GM12801 (cell line): ENCODE results near the gene UGGT1.

Experiments
- TF ChIP-seq, protein P1 (sequence below): IDR thresholded peaks from one replicate; pipeline ENCODE4 v1.5.1; 2011; ENCODE audit warnings: control low read depth; ENCODE audit not compliant: insufficient read length; ENCODE audit errors: extremely low read depth

The UGGT1 gene, protein sequence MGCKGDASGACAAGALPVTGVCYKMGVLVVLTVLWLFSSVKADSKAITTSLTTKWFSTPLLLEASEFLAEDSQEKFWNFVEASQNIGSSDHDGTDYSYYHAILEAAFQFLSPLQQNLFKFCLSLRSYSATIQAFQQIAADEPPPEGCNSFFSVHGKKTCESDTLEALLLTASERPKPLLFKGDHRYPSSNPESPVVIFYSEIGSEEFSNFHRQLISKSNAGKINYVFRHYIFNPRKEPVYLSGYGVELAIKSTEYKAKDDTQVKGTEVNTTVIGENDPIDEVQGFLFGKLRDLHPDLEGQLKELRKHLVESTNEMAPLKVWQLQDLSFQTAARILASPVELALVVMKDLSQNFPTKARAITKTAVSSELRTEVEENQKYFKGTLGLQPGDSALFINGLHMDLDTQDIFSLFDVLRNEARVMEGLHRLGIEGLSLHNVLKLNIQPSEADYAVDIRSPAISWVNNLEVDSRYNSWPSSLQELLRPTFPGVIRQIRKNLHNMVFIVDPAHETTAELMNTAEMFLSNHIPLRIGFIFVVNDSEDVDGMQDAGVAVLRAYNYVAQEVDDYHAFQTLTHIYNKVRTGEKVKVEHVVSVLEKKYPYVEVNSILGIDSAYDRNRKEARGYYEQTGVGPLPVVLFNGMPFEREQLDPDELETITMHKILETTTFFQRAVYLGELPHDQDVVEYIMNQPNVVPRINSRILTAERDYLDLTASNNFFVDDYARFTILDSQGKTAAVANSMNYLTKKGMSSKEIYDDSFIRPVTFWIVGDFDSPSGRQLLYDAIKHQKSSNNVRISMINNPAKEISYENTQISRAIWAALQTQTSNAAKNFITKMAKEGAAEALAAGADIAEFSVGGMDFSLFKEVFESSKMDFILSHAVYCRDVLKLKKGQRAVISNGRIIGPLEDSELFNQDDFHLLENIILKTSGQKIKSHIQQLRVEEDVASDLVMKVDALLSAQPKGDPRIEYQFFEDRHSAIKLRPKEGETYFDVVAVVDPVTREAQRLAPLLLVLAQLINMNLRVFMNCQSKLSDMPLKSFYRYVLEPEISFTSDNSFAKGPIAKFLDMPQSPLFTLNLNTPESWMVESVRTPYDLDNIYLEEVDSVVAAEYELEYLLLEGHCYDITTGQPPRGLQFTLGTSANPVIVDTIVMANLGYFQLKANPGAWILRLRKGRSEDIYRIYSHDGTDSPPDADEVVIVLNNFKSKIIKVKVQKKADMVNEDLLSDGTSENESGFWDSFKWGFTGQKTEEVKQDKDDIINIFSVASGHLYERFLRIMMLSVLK (N-terminal part only)

DNA sequence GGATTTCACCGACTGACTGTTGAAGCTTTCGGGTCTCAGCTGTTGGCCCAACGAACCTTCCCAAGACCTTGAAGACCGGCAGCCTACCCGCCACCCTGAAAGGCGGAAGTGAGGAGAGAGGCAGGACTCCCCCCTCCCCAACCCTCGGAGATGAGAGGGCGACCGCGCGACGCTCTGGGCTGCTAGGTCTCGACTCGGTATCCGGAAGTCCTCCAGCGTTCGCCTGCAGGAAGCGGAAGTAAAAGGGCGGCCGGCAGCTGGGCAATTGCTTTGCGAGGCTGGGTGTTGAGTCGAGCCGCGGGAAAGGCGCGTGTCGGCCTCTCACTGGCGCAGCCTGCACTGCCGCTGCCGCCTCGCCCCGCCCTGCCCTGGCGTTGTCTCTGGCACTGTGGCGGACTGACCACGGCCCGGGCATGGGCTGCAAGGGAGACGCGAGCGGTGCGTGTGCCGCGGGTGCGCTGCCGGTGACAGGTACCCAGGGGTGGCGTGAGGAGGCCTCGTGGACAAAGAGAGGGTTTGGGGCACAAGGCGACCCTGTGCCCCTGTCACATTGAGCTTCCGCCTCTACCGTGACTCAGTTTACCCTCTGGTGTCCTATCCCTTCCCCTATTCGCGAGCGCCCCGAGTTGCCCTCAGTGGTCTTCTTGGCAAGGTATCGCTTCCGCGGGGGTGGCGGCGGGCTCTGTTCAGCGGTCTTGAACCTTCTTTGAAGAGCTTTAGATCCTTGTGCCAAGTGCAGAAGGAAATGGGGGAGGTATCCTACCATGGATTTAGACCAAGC lies at the start of gene UGGT1:
Gene UGGT1, plus strand, starts transcription at position 256 of the 781 bp plus-strand sequence. Its CDS starts 158 bp downstream, at position 414.
- TF ChIP-seq, protein P1, sequence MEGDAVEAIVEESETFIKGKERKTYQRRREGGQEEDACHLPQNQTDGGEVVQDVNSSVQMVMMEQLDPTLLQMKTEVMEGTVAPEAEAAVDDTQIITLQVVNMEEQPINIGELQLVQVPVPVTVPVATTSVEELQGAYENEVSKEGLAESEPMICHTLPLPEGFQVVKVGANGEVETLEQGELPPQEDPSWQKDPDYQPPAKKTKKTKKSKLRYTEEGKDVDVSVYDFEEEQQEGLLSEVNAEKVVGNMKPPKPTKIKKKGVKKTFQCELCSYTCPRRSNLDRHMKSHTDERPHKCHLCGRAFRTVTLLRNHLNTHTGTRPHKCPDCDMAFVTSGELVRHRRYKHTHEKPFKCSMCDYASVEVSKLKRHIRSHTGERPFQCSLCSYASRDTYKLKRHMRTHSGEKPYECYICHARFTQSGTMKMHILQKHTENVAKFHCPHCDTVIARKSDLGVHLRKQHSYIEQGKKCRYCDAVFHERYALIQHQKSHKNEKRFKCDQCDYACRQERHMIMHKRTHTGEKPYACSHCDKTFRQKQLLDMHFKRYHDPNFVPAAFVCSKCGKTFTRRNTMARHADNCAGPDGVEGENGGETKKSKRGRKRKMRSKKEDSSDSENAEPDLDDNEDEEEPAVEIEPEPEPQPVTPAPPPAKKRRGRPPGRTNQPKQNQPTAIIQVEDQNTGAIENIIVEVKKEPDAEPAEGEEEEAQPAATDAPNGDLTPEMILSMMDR: no peak

DNA sequence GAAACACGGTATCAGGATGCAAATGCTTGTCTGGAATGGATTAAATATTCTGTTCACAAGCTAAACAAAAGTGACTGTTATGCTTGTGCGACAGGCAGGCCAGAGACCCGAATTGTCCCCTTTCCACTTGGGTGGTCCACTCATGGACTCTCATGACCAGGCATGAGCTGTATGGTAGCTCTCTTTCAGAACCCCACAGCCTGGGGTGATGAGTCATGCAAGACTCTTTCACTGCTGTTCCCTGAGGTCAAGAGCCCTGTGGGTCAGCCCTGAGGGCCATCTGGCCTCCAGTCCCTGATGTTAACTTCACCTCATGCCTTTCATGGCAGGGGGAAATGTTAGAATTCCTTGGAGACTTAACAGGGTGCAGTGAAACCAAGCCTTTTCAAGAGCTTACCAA lies 49.4 kb upstream of the UGGT1 start:
- TF ChIP-seq, protein P1: no peak

DNA sequence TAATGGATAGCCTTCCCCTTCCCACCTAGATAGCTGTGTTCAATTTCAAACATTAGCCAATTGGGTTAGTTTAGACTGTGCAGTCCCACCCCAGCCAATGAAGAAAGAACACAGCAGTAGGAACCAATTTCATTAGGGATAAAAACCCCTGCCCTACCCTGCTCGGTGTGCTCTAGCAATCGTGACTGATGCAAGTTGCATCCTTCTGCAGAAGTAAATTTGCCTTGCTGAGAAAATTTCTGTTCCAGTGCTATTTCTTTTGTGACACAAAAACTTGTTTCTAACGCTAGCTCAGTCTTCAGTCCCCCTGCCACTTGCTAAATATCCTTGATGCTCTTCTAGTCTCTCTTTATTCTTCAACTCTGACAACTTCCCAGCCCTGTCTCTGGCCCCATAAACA lies 48.0 kb upstream of the UGGT1 start:
- TF ChIP-seq, protein P1: no peak

DNA sequence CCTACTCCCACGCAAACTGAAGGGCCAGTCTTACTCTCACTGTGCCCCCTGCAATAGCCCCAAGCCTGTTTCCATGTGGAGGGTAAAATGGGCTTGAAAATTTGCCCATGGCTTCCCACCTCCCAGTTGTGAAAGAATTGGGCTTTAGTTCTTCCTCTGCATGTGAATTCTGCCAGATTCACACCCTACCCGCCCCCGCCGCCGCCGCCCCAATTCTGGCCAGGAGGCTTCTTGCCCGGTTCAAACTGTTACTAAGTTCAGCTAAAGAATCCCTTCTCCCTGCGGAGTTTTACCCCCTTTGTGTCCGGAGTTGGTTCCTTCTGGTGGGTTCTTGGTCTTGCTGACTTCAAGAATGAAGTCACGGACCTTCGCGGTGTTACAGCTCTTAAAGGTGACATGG lies 37.7 kb upstream of the UGGT1 start:
- TF ChIP-seq, protein P1: no peak

DNA sequence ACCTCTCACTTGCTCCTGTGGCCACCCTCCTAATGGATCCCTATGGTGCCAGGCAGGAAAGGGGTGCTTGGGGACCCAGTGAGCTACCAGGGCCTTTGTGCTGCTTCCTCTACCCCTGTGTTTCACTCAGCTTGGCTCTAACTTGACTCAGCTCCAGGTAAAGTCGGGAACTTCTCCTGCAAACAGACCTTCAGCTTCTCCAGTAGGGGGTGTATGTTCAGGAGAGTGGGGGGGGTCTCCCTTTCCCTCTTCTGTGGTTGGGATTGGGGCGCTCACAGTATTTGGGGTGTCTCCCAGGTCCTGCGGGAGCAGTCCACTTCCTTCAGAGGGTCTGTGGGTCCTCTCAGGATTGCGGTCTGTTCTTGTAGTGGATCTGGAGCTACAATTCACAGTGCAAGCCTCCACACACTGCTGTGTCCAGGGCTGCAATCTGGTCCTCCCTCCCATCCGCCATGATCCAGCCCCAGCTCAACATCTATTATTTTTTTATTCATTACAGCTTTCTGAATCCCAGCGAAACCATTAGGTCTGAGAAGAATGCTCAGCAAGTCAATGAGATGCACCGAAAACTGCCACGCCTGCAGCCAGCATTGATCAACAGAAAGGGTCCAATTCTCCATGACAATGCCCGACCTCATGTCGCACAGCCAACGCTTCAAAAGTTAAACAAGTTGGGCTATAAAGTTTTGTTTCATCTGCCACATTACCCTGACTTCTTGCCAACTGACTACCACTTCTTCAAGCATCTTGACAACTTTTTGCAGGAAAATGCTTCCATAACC lies 36.7 kb upstream of the UGGT1 start:
- TF ChIP-seq, protein P1: no peak

DNA sequence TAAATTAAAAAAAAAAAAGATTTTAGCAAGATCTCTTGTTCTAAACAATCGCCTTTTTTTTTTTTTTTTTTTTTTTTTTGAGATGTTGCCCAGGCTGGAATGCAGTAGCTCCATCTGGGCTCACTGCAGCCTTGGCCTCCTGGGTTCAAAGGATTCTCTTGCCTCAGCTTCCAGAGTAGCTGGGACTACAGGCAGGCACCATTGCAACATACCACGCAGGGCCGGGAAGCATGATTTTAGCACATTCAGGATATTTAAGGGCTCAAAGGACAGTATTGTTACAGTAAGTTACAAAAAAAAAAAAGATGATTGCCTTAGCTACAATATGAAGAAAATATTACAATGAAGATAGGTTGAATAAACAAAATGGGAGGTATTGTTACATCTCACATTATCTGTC lies 33.7 kb upstream of the UGGT1 start:
- TF ChIP-seq, protein P1: no peak
